Activated CD8-positive, alpha-beta memory T cell treated with anti-CD3 and anti-CD28 coated beads, Interleukin-2, amount 50 U/mL, for 4 hours (primary cell): Measurements from ENCODE around the gene DNPEP.
"Not testable (repeated sequence)": the region's sequence is repeated elsewhere in the genome, so short reads cannot be mapped to it uniquely, and the experiment has no call there.

ENCODE experiments used
- DNase-seq: peaks from one replicate; pipeline ENCODE4 v3.0.0-alpha.2; 2020

DNPEP gene

DNA sequence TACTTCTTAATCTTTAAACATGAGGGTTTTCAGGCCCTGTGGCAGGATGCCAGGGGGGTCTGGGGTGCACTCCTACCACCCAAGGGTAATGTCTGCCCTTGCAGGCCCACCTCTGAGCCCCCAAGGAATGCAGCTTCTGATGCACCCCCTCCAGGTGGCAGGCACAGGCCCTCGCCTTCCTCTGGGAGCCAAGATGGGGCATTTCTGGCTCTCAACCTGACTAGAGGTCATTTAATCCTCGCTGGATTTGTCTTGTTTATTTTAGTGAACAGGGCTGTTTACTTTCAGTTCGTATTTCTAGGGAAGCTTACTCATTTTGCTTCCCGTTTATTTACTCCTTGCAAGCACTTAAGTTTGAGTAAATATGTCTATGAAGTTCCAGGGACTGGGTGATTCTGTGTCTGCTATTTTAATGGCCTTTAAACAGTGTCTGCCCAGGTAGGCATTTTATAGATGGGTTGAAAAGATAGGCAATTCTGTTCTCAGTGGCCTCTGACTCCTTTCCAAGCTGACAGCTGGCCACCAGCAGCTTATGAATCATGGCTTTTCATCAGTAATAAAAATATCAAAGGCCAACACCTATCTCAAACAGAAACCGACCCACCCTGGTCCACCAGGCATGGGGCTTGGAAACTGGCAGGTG, 11.1 kb upstream of the DNPEP start:
- no peak for DNase-seq

DNA sequence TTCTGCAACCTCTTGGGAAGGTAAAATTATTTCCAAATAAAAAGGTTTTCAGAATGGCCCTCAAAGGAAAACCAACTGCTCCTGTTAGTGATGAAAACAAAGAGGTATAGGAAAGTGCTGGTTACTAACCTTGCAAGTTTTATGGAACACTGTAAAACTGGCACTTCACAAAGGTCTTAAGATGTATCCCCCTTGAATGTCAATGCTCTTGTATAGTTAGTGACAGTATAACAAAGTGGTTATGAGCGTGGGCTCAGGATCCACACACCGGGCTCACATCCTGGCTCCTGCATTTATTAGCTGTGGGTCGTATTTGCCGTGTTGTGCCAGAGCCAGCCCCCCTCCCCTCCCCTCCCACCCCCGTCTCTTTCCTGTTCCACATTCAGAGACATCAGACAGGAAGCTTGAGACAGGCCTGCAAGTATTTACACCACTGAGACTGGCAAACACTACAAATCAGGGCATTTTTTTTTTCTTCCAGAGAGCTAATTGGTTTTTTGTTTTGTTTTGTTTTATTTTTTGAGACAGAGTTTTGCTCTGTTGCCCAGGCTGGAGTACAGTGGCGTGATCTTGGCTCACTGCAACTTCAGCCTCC, 9.2 kb upstream of the DNPEP start:
- DNase-seq = no peak

DNA sequence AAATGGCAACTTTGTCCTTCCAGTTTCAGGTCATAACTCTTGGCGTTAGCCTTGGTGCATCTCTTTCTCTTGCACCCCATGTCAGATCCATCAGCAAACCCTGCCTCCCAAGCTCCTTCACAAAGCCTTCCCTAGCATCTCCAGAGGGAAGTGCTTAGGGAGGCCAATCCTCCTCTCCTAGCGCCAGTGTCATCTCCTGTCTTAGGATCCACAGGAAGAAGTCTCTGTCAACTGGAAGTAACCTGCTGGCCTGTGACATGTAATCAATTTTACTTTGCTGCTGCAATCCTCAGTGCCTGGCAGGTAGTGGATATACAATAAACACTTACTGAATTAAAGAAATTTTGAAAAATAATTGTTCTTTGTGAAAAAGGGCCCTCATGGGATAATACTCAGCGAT, 7.9 kb upstream of the DNPEP start:
- DNase-seq = no peak

DNA sequence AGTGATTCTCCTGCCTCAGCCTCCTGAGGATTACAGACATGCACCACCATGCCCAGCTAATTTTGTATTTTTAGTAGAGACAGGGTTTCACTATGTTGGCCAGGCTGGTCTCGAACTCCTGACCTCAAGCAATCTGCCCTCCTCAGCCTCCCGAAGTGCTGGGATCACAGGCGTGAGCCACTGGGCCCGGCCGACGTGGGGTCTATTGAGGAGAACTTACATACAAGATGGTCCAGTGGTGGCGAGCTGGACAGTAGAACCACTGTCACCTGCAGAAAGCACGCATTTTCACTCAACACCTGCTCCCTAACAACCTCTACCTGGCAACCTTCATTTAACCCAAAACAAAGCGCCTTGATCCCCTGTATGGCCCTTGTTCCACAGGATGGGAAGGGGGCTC, 7.3 kb upstream of the DNPEP start:
- DNase-seq = not testable (repeated sequence)

DNA sequence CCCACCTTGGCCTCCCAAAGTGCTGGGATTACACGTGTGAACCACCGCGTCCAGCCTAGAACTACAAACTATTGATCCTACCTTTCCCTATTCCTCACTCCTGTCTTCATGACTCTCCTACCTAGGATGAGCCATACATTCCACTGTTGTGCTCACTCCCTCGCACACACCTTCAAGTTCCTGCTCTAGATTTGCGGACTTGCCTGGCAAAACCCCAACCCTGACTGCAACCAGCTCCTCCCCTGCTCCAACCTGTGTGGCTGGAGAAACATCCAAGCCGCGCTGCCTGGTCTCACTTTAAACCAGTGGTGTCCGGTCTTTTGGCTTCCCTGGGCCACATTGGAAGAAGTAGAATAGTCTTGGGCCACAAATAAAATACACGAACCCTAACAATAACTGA, 5.0 kb upstream of the DNPEP start:
- DNase-seq = no peak

DNA sequence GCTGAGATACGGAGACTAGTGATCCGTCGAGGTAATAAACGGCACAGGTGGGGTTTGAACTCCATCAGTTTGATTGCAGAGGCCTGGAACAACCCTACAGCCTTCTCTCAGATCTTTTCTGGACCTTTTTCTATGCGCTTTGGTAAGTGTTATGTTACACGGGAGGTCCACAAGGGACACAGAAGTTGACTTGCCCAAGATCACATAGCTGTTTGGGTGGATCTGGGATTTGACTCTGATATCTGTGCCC, 1.1 kb upstream of the DNPEP start:
- no peak for DNase-seq

DNA sequence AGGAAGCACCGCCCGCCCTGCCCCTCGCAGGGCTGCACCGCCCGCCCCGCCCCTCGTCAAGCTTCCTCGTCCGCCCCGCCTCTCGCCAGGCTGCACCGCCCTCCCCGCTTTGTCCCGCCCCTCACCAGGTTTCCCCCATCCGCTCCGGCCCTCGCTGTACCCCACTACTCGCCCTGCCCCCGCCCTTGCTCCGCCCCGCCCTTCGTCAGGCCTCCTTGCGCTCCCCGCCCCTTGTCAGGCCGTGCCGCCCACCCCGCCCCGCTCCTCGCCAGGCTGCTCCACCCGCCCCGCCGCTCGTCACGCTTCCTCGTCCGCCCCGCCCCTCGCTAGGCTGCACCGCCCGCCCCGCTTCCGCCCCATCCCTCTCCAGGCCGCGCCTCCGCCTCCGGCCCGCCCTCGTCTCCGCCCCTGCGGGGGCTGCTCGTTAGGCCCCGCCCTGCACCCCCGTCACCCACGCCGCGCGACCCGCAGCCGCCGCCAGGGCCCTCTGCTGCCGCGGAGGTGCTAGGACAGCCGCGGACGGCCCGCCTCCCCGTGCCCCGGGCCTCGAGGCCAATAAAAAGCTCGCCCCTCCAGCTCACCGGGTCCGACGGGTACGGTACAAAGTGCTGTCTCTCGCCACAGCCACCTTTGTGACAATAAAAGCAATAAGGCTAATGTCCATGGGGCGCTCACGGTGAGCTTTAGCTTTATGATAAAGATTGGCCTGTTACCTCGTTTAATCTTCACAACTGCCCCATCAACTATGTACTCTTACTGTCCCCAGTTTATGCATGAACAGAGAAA, 602 bp upstream of the DNPEP start:
- peak; percentile 100 for DNase-seq

DNA sequence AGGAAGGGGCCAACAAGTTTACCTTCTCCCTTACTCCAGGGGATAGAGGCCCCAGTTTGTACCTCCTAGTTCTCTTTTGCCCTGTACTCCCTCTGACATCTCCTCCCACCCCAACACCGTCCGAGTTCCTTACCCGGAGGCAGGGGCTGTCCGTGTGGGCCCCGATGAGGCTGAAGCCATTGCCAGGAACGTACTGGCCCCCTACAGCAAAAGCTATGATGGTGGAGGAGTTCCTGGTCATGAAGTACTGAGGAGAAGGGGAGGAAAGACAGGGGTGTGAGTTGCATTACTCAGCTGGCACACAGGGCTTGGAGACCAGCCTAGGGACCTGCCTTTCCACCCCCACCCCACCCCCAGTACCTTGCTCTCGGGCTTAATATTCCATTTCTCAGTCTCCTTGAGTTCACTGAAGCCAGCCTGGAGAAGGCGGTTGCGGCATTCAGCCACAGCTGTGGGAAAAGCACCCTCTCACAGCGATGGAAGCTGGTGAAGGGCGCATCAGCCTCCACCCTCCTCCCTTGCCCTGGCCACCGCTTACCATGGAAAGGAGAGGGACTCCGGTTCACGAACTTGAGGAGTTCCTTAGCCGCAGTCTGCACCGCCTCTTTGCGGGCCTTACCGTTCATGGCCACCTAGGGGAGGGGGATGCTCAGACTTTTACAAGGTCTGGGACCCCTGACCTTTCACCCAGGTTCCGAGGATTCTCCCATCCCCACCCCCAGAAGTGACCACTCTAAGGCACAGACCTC, 1.0 kb downstream of the DNPEP start:
- DNase-seq = no peak

DNA sequence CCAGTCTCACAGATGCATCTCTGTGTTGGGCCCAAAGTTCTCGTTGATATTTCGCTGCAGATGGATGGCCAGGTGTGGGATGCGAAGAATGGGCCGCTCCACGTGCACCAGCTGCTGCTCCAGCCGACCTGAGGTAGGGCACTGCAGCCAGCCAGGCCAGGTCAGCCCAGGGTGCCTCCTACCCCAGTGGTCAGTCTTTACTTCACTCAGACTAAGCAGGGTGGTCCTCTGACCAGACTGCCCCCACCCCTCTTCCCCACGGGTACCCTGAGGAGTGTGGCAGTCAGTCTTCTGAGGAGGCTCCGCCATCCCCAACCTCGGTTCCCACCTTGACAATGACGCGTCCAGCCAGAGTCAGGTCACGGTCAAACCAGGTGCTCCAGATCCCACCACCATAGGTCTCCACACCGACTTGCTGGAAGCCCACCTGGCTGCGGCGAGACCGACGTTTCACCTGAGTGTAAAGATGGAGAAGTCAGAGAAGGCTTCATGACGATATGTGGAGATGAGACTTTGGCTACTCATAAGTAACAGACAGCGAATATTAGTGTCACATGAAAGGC, 1.7 kb downstream of the DNPEP start:
- DNase-seq = no peak

DNA sequence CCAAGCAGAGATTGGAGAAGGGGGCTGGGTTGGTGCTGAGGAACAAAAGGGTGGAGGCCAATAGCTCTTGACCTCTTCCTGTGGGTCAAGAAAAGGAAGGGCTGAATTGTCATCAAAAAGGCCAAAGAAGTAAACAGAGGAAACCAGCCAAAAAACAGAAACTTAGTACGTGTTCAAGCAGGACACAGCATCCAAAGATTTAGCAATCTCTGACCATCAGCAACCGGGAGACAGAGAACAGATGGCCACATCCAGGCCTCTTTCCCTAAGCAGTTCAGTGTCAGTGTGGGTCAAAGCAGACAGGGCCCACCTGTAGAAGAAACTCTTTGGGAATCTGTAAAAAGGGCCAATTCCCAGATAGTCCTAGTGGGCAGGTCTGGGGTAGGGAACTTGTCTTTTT, 2.9 kb downstream of the DNPEP start:
- no peak for DNase-seq

DNA sequence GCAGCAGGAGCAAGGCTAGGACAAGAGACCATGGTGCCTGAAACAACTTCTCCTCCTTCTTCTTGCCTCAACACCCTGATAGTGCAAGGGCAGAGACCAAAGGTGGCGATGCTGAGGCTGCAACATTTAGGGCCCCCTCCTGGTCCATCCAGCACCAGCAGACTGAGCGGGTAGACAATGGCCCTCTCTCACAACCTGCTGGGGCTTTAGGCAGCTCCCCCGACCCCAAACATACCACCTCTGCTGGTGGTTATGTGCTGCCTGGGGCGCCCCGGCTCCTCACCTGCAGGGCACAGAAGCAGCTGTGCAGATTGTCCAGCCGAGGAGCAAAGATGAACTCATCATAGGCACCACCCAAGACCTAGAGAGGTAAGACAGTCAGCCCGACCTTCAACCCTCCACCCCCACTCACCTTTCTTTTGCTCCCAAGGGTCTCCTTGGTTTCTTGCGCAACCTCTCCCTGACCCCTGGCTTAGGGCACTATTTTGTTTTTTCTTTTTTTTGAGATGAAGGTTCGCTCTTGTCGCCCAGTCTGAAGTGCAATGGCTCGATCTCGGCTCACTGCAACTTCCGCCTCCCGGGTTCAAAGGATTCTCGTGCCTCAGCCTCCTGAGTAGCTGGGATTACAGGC, 3.5 kb downstream of the DNPEP start:
- DNase-seq = no peak

DNA sequence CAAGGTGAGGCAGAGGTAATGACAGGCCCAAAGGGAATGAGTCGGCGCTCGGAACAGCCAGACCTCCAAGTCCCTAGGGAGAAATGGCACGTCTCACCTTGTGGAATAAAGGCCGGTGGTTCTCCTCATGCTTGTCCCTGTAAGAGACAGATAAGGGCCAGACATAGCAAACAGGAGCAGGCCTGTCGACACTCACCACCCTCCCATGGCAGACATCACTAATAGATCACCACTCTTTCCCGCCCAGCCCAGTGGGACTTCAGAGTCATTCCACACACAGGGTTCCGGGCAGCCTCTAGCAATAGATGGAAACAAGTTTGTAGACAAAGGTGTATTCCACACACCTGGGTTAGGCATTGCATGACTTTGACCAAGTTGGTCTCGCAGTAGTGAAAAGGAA, 6.3 kb downstream of the DNPEP start:
- no peak for DNase-seq

DNA sequence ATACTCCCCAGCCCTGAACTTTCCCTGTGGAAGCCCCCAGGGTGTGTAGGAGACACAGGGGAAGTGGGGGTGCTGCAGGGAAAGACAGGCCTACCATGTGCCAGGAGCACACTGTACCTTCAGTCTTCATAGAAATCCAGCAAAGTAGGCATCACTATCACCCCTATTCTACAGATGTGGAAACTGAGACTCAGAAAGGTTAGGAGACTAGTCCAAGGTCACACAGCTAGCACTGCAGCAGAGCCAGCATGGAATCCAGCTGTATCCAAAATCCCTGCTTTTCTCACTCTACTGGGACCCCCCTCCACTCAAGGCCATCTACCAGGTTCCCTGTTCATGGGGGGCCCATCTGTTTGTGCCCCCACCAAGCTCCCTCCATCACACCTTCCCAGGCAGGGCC, 6.8 kb downstream of the DNPEP start:
- no peak for DNase-seq

DNA sequence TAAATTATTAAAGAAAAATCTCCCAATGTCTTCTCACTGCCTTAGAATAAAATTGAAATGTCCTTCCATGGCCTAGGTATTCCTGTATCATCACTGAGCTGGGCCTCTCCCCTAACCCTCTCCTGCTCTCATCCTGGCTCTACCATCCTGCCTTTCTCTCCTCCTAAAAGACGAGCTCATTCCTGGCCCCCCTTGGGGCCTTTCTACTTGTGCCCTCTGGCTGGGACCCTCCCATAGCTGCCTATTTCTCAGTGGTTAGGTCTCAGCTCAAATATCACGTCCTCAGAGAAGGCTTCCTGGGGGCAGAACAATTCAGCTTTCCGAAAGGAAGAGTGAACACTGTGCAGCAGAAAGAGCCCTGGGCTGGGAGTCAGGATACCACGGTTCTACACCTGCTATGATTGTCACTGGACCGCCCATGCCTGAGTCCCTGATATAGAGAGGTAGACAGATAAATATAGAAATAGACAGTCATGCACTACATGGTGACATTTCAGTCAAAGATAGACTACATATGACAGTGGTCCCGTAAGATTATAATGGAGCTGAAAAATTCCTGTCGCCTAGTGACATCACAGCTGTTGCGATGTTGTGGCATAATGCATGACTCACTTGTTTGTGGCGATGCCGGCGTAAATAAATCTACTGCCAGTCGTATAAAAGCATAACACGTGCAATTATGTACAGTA, 9.4 kb downstream of the DNPEP start:
- DNase-seq = no peak

DNA sequence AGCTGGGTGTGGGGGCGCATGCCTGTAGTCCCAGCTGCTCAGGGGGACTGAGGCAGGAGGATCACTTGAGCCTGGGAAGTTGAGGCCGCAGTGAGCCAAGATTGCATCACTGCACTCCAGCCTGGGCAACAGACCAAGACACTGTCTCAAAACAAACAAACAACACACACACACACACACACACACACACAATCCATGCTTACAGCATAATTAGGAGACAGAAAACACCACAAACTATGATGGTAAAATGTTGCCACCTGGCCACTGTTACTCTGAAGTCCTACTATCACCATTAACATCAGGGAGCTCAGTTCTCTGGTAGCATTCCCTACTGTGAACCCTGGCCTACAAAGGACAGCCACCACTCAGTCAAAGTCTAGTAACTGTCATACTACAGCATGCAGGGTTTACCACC, 18.3 kb downstream of the DNPEP start:
- DNase-seq = no peak

DNA sequence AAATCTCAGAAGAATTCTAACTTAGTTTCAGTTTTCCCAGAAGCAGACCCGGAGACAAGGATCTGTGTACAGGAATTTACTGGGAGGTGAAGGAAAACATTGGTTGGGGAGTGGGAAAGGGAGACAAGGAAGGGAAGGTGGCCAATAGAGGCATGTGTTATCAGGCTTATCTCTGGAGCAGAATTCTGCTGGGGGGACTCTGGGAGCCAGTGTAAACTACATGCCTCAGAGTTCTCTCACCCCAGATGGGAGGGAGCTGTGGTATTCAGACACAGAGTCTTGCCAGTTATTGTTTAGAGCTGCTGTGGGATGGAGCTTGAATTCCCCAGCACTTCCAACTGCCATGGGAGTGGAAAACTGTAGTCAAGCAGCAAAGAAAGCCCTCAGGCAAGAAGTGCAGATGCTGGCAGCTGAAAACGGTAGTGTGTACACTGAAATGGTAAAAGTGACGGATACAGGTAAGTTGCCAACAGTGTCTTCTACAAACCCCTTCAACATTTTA, 19.0 kb downstream of the DNPEP start:
- no peak for DNase-seq

DNA sequence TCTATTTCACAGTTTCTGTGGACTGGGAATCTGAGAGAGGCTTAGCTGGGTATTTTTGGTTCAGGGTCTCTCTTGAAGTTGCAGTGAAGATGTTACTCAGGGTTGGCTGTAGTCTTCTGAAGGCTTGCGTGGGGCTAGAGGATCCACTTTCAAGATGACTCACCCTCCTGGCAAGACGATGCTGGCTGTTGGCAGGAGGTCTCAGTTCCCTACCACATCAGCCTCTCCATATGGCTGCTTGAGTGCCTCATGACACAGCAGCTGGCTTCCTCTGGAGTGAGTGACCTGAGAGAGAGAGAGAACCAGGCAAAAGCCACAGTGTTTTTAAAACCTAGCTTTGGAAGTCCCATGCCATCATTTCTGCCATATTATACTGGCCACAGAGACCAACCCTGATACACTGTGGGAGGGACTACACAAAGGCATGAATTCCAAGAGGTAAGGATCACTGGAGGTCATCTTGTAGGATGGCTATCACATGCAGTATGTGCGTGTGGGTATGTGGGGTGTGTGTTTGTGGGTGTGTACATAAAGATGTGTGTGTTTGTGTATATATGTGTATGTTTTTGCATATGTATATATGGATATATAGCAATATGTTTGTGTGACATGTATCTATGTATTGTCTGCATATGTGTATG, 25.1 kb downstream of the DNPEP start:
- no peak for DNase-seq

DNA sequence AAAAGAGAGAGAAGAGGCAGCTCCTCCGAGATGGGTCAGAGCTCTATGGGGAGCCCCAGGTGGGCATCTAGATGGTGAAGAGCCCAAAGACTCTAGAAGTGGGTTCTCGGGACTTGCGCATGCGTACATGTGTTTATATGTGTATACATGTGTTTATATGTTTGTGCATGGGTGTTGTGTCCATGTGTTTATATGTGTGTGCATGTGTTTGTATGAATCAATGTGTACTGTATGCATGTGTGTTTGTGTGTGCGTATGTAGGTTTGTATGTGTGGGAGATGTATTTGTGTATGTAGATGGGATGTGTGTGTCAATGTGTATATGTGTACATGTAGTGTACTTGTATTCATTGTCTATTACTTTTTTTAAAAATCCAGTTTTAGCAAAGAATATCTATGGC, 25.6 kb downstream of the DNPEP start:
- no peak for DNase-seq

DNA sequence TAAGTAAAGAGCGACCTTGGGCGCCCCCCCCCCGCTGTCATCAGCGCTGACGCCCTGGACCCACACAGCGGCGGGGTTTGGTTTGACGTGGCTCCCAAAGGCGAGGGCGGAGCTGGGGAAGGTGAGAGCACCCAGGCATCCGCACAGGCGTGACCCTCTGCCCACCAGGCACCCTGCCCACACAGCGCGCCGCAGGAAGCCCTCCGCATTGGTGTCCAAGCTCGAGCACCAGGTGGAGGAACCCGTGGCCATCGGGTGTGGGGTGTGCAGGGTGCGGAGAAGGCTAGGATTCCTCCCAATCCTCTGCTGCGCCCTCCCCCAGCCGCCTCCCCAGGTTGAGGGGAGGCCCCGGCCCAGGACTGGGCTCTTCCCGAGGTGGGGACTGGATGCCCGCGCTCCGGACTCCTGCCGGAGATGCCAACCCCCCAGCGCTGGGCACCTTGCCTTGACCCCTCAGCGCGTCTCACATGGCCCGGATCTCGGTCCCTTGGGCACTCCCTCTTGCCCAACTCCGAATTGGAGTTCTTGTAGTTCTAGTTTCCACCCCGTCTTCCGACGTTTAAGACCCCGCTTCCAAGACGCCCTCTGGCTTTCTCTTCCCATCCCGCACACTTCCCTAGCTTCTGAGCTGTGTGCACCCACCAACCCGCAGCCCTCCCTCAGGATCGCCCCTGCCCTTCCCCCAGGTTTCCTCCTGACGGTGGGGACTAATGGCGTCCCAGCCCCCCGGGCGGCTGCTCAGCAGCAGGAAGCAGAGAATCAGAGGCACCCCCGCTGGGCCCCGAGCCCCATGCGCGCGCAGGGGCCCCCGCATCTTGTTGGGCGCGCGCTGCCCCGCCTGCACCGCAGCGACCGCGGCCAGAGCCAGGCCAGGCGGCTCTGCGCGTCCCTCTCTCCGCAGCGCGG, 29.3 kb downstream of the DNPEP start:
- DNase-seq = no peak

DNA sequence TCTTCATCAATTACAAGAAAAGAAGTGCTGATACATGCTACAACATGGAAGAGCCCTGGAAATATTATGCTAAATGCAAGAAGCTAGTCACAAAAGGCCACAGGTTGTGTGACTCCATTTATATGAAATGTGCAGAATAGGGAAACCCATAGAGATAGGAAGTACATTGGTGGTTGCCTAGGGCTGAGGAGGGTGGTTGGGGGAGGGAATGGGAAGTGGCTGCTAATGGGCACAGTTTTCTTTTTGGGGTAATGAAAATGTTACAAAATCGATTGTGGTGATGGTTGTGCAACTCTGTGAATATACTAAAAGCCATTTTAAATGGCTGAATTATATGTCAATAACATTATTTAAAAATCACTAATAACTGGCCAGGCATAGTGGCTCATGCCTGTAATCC, 30.9 kb downstream of the DNPEP start:
- no peak for DNase-seq

DNA sequence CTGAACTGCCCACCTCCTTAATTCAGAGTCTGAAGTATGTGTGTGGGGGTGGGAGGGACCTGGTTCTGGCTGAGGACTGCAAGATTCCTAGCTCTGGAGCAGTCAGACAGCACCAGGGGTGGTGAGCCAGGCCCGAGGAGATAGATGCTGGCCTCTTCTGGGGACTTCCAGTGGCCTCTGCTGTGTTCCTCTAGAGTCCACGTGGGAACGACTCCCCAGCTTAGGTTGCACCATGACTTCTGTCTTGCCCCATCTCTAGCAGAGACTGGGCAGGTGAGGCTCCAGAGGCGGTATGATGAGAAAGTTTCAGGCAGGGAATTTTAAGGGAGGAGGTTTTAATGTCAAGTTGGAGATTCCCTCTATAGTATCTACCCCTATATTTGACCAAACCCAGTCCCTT, 33.1 kb downstream of the DNPEP start:
- DNase-seq = no peak
